B cell (primary cell): ENCODE results near the gene KCNK7. TPM values are rescaled to one million over a fixed set of nuclear protein-coding genes. Genes with fewer than 3 reads are reported as not detected.

ENCODE experiments used
- ATAC-seq: fragments of 200-7000 bp; cut with Tn5 transposase; one replicate; pipeline ENCODE4 v1.10.0; 2021; ENCODE audit warnings: low read depth, mild to moderate bottlenecking, moderate number of reproducible peaks, moderate library complexity
- CTCF ChIA-PET: fragments of 350-600 bp; sonication (Branson Sonifier 250); formaldehyde crosslinking; loops from one replicate; lab custom pipeline; 2021; ENCODE audit warnings: antibody characterized with exemption, inconsistent platforms; lab: Charles Lee
- POLR2A ChIA-PET: fragments of 350-600 bp; sonication (Branson Sonifier 250); formaldehyde crosslinking; loops from one replicate; lab custom pipeline; 2021; ENCODE audit warnings: antibody characterized with exemption; lab: Charles Lee
- DNase-seq: peaks from one replicate; pipeline ENCODE4 v3.0.0; 2013
- H2AFZ ChIP-seq: 2 replicates; pipeline ENCODE4 v1.6.1; 2012; ENCODE audit warnings: mild to moderate bottlenecking, low read depth, low read length; ENCODE audit not compliant: insufficient read depth, poor library complexity, severe bottlenecking
- H3K27ac ChIP-seq, 2 donors: 1 replicate in 1 of 2; 2 replicates in 1 of 2; pipeline ENCODE4 v1.5.1; 2012 to 2013; ENCODE audit warnings: low read length in 2 of 2, mild to moderate bottlenecking in 2 of 2, moderate library complexity in 1 of 2
- H3K27me3 ChIP-seq, 4 experiments: fragments of 200-600 bp in 1 of 4; sonication (generic) in 1 of 4; replicated peaks in 1 of 4; 1 replicate in 2 of 4; 2 replicates in 2 of 4; pipeline versions ENCODE4 v1.6.1 to v1.7.0; 2013 to 2016; ENCODE audit warnings: low read length in 3 of 4, mild to moderate bottlenecking in 2 of 4, mixed read lengths in 1 of 4, moderate library complexity in 1 of 4; ENCODE audit not compliant: insufficient read depth in 4 of 4, control insufficient read depth in 3 of 4; ENCODE audit errors: control extremely low read depth in 1 of 4
- H3K36me3 ChIP-seq, 2 experiments: replicated peaks in 1 of 2; 1 replicate in 1 of 2; 2 replicates in 1 of 2; pipeline versions ENCODE4 v1.6.1 to v1.7.1; 2013; ENCODE audit warnings: low read length in 1 of 2; ENCODE audit not compliant: insufficient read depth in 2 of 2, control insufficient read depth in 1 of 2; ENCODE audit errors: control extremely low read depth in 1 of 2, extremely low read depth in 1 of 2
- H3K4me1 ChIP-seq, 2 donors: fragments of 200-600 bp in 1 of 2; sonication (generic) in 1 of 2; 1 replicate in 1 of 2; 2 replicates in 1 of 2; pipeline versions ENCODE4 v1.5.1 to v1.6.1; 2013 to 2017; ENCODE audit warnings: low read length in 2 of 2; ENCODE audit not compliant: control insufficient read depth in 2 of 2, insufficient read depth in 2 of 2
- H3K4me2 ChIP-seq: replicated peaks from 2 replicates; pipeline ENCODE3; 2012; ENCODE audit warnings: mild to moderate bottlenecking, low read depth, low read length; ENCODE audit not compliant: poor library complexity, severe bottlenecking
- H3K4me3 ChIP-seq, 5 experiments: fragments of 200-600 bp in 1 of 5; sonication (generic) in 1 of 5; 1 replicate in 3 of 5; 2 replicates in 2 of 5; pipeline versions ENCODE4 v1.5.1 to v1.7.0; 2011 to 2016; ENCODE audit warnings: low read length in 4 of 5, mild to moderate bottlenecking in 4 of 5, low read depth in 2 of 5, control low read depth in 1 of 5, moderate library complexity in 1 of 5; ENCODE audit not compliant: insufficient read depth in 1 of 5; ENCODE audit errors: control extremely low read depth in 1 of 5, extremely low read depth in 1 of 5
- H3K79me2 ChIP-seq: fragments of 200-600 bp; sonication (generic); one replicate; pipeline ENCODE4 v1.6.0; 2016; ENCODE audit warnings: low read length; ENCODE audit not compliant: control insufficient read depth, insufficient read depth
- H3K9ac ChIP-seq: fragments of 200-600 bp; sonication (generic); 2 replicates; pipeline ENCODE4 v1.6.1; 2017; ENCODE audit warnings: mild to moderate bottlenecking, low read length, moderate library complexity
- H3K9me3 ChIP-seq, 3 donors: one replicate each; pipeline versions ENCODE4 v1.6.1 to v1.7.1; 2013; ENCODE audit warnings: low read length in 2 of 3; ENCODE audit not compliant: control insufficient read depth in 2 of 3, insufficient read depth in 1 of 3; ENCODE audit errors: control extremely low read depth in 1 of 3
- H4K20me1 ChIP-seq: 2 replicates; pipeline ENCODE4 v1.6.0; 2012; ENCODE audit warnings: mild to moderate bottlenecking, low read length; ENCODE audit not compliant: insufficient read depth, control insufficient read depth, poor library complexity, severe bottlenecking
- H3K27ac Mint-ChIP-seq: one replicate; pipeline ENCODE4 v1.8.0; 2021; ENCODE audit warnings: mixed read lengths
- H3K27me3 Mint-ChIP-seq: one replicate; pipeline ENCODE4 v1.8.0; 2021; ENCODE audit warnings: mixed read lengths
- H3K4me1 Mint-ChIP-seq: one replicate; pipeline ENCODE4 v1.8.0; 2021; ENCODE audit warnings: mixed read lengths
- H3K4me3 Mint-ChIP-seq: one replicate; pipeline ENCODE4 v1.8.0; 2021; ENCODE audit warnings: mixed read lengths
- H3K9me3 Mint-ChIP-seq: one replicate; pipeline ENCODE4 v1.8.0; 2022; ENCODE audit warnings: mixed read lengths; ENCODE audit not compliant: insufficient read depth
- CTCF ChIP-seq: fragments of 200-600 bp; IDR thresholded peaks from one replicate; pipeline ENCODE4 v1.8.0; 2022; ENCODE audit warnings: antibody characterized with exemption, mild to moderate bottlenecking
- EZH2 ChIP-seq: IDR thresholded peaks from 2 replicates; pipeline ENCODE4 v1.6.1; 2012; ENCODE audit warnings: borderline replicate concordance, low read depth, mild to moderate bottlenecking, moderate library complexity, low read length; ENCODE audit not compliant: insufficient read depth, poor library complexity, severe bottlenecking
- WGBS: methylation state at CpG from one replicate; pipeline ENCODE4 v1.1.5; 2013; ENCODE audit warnings: missing lambda C conversion rate; ENCODE audit not compliant: insufficient coverage; 5-methylcytosine and 5-hydroxymethylcytosine counted together
- intact Hi-C: fragments of 100-400 bp; cut with micrococcal nuclease; formaldehyde crosslinking; loops from one replicate; pipeline ENCODE4 v1.10.0; 2022
- polyA plus RNA-seq: library from polyadenylated mRNA; depleted of rRNA; stranded (reverse); fragments of >200 nt; gene quantifications from 2 replicates; pipeline ENCODE4 v1.2.3, GENCODE V29; 2012
- total RNA-seq, 2 donors: library from RNA; stranded (reverse); fragments of 120-200 nt in 1 of 2; gene quantifications; 1 replicate in 1 of 2; 2 replicates in 1 of 2; pipeline versions ENCODE4 v1.2.3 to v1.2.4, GENCODE V29; 2013 to 2022

Gene KCNK7
- total and polyA plus RNA-seq, 2 donors (not counting 1 experiment from before 2014, with no cell fraction given): 2.2 to 3.5 TPM

GRCh38 chr11:65578667-65579066, 16.9 kb downstream of the KCNK7 start:
- Histone ChIP-seq H3K9me3 (no peaks in the 10 kb centered on the region), H4K20me1 (peaks cover 18% of the 10 kb centered on the region), H3K27ac (peak overlapping the region in 1 of 2 donors; percentile 94), H3K27me3 (no peaks in the 10 kb centered on the region), H3K79me2 (peaks cover 8% of the 10 kb centered on the region), H2AFZ (no peak overlapping the region), H3K4me1 (peaks cover 18 to 37% of the 10 kb centered on the region in 2 donors), H3K4me2 (no peak overlapping the region), H3K4me3 (no peak overlapping the region), H3K36me3 (peaks cover 6 to 41% of the 10 kb centered on the region in 2 experiments), H3K9ac (no peak overlapping the region)
- ATAC-seq: no peak
- no peak for TF ChIP-seq CTCF
- TF ChIP-seq EZH2: no peak
- Mint-ChIP-seq H3K27ac (peak overlapping the region; percentile 96), H3K4me3 (peak overlapping the region; percentile 71), H3K27me3 (no peaks in the 10 kb centered on the region), H3K4me1 (peaks cover 40% of the 10 kb centered on the region), H3K9me3 (no peaks in the 10 kb centered on the region)
- POLR2A ChIA-PET: no interaction called here
- DNase-seq: no peak
- CTCF ChIA-PET: interaction anchor here (5.5 kb wide), 1 partner anchor 10 kb away, joined by 97 read pairs; no protein-coding TSS in a partner anchor
- intact Hi-C loops: loop anchor here (10.0 kb wide), 1 partner anchor 834 kb away; the partner anchor contains the start of gene RASGRP2
- WGBS: 100% methylated on average over 2 of the region's 3 CpGs

DNA sequence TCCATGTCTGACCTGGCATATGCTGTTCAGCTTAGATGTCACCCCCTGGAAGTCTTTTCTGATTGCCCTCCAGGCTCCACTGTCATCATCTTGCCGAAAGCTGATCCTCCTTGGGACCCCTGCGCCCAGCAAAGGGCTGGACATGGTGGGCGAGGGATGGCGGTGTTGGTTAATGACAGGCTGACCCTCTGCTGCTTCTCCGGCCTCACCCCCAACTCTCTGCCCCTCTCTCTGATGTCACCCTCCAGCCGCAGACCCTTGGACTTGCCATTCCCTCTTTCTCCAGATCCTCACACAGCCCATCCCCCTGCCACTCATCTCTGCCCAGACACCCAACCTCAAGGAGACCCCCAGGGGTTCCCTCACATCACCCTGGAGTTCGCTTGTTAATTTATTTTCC, 17.5 kb downstream of the KCNK7 start:
- Mint-ChIP-seq H3K4me3 (peak overlapping the region; percentile 71), H3K27me3 (no peaks in the 10 kb centered on the region), H3K4me1 (peaks cover 45% of the 10 kb centered on the region), H3K27ac (peak overlapping the region; percentile 96), H3K9me3 (no peaks in the 10 kb centered on the region)
- Histone ChIP-seq H3K36me3 (peaks cover 5 to 41% of the 10 kb centered on the region in 2 experiments), H3K4me1 (peaks cover 24 to 42% of the 10 kb centered on the region in 2 donors), H3K9ac (no peak overlapping the region), H3K27ac (peak overlapping the region; percentile 92 to 94), H3K4me2 (peak overlapping the region; percentile 100), H2AFZ (no peak overlapping the region), H3K27me3 (no peaks in the 10 kb centered on the region), H3K79me2 (peaks cover 12% of the 10 kb centered on the region), H3K4me3 (no peak overlapping the region), H4K20me1 (peaks cover 23% of the 10 kb centered on the region), H3K9me3 (no peaks in the 10 kb centered on the region)
- ChIA-PET CTCF (interaction anchor here (1.2 to 5.5 kb wide), 3 partner anchors 10 to 31 kb away, joined by 5 to 97 read pairs (median 8); no protein-coding TSS in a partner anchor), POLR2A (interaction anchor here (2.2 to 7.5 kb wide), 3 partner anchors 10 to 74 kb away, joined by 7 to 53 read pairs (median 45); no protein-coding TSS in a partner anchor)
- 97% methylated on average over 7 of the region's 7 CpGs for WGBS
- no peak for TF ChIP-seq EZH2
- no peak for TF ChIP-seq CTCF
- ATAC-seq: no peak
- intact Hi-C loops: loop anchor here (10.0 kb wide), 1 partner anchor 833 kb away; the partner anchor contains the start of gene RASGRP2
- no peak for DNase-seq
